GM19035 (cell line): ENCODE results near the gene SELENON.

Experiments
- ATAC-seq: cut with Tn5 transposase; IDR thresholded peaks from one replicate; pipeline ENCODE4 v1.9.1; 2021; ENCODE audit not compliant: unreplicated experiment

Gene SELENON

GRCh38 chr1:25861316-25862286 is 61.6 kb downstream of the SELENON start:
- no peak for ATAC-seq

DNA sequence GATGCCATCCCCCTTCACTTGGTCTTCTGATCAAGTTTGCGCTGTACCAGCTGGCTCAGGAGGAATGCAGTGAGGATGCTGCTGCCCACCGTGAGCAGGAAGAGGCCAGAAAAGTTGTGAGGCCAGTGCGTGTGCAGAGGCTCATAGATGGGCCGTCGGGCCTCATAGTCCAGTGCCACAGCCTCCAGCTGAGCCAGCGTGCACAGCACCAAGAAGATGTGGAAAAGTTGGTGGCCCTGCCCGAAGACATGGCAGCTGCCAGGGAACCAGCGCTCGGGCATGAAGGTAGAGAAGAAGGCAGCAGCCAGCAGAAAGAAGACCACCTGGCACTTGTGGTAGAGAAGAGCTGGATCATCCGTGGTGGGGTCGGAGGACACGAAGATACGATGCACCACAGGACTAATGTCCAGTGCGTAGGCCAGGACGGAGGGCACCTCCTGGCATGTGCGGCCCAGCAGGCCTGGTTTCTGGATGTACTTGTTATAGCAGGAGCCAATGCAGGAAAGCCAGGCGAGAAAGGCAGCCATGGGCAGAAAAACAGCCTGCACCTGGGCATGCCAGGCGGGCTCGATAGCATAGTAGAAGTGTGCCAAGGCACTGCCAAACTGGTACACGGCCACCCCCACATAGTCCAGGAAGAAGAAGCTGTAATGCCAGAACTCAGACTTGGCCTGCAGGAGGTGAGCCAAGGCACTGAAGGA is 62.9 kb downstream of the SELENON start:
- no peak for ATAC-seq

GRCh38 chr1:25863486-25864262 is 63.7 kb downstream of the SELENON start:
- no peak for ATAC-seq

GRCh38 chr1:25864434-25864833 is 64.4 kb downstream of the SELENON start:
- no peak for ATAC-seq

GRCh38 chr1:25866288-25866687 is 66.3 kb downstream of the SELENON start:
- ATAC-seq = no peak

DNA sequence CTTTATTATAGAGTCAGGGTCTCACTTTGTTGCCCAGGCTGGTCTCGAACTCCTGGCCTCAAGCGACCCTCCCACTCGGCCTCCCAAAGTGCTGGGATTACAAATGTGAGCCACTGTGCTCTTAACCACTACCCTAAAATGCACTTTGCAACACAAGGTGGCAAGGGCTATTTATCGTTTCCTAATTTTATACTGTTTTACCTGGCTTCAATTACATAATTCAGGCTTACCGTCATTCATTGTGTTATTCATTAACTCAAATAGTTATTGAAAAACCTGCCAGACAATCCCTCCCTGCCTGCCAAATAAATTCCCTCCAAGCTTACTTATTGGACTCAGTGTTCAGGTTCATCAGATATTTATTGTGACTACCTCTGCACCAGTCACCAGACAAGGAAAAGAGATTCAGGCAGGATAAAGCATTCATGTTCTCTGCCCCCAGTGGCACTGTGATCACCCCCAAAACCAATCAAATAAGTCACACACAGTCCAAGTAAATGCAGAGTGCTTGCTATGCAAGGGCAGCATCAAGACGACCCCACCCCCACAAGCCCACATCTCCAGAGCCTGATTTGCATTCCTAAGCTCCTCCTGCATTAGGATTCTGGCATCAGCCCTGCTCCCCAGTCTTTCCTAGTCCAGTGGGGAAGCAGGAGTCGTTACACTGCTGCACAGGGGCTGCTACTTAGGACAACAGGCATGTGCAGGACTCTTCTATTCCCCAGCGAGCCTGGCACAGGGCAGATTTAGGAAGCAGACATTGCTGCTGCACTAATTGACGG is 67.4 kb downstream of the SELENON start:
- no peak for ATAC-seq
